Activated T-cell treated with anti-CD3 and anti-CD28 coated beads, Interleukin-2, amount 50 U/mL, for 4 hours (primary cell): Measurements from ENCODE around the gene CDYL2. TPM values are rescaled to one million over a fixed set of nuclear protein-coding genes. Genes with fewer than 3 reads are reported as not detected.

ENCODE experiments used
- ATAC-seq, 2 donors: fragments of 200-7000 bp; cut with Tn5 transposase; one replicate each; pipeline ENCODE4 v1.10.0; 2021
- DNase-seq: peaks from one replicate; pipeline ENCODE4 v3.0.0-alpha.2; 2020
- H3K27me3 Mint-ChIP-seq: one replicate; pipeline ENCODE4 v1.8.0; 2021; ENCODE audit warnings: low read depth, mixed read lengths
- H3K36me3 Mint-ChIP-seq: one replicate; pipeline ENCODE4 v1.8.0; 2022; ENCODE audit warnings: mixed read lengths; ENCODE audit not compliant: insufficient read depth
- H3K4me1 Mint-ChIP-seq: one replicate; pipeline ENCODE4 v1.8.0; 2021; ENCODE audit warnings: low read depth, mixed read lengths
- H3K4me3 Mint-ChIP-seq: one replicate; pipeline ENCODE4 v1.8.0; 2021; ENCODE audit warnings: mild to moderate bottlenecking, moderate library complexity, mixed read lengths
- H3K9me3 Mint-ChIP-seq: one replicate; pipeline ENCODE4 v1.8.0; 2021; ENCODE audit warnings: mixed read lengths
- total RNA-seq, 3 donors: library from RNA; stranded (reverse); gene quantifications; one replicate each; pipeline ENCODE4 v1.2.1, GENCODE V29; 2021

CDYL2 gene
- total RNA-seq, 3 donors from 2014 or later, result 15.3 to 19.8 (median 15.6) TPM

DNA sequence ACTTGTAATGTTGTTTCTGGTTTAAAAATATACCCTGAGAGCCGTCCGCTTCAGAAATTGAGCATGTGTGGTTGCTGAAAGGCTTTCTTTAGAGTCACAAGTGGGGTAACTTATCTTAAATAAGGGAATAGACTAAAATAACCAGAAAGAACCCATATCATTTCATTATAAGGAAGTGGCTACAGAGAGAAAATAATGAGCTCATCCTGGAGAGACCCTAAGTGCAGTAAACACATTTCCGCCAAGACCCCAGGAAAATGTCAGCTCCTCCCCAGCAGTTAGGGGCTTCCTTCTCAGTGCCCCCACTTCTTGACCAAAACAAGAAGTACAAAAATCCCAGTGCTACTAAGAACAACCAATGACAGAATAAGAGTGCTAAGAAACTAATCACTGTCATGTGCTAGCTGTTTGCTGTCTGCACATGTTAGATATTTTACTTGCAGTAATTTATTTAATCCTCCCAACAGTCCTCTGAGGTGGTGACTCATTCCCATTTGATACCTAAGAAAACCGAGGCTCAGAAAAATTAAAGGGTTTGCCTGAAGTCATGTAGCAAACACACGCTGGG, 83.5 kb downstream of the CDYL2 start:
- no peaks in the 10 kb centered on the region for H3K27me3 Mint-ChIP-seq
- H3K36me3 Mint-ChIP-seq, result peaks cover 4% of the 10 kb centered on the region
- peaks cover 6% of the 10 kb centered on the region for H3K9me3 Mint-ChIP-seq
- DNase-seq (no peak), ATAC-seq (no peak)
- H3K4me1 Mint-ChIP-seq, result peaks cover 30% of the 10 kb centered on the region
- no peak overlapping the region for H3K4me3 Mint-ChIP-seq

DNA sequence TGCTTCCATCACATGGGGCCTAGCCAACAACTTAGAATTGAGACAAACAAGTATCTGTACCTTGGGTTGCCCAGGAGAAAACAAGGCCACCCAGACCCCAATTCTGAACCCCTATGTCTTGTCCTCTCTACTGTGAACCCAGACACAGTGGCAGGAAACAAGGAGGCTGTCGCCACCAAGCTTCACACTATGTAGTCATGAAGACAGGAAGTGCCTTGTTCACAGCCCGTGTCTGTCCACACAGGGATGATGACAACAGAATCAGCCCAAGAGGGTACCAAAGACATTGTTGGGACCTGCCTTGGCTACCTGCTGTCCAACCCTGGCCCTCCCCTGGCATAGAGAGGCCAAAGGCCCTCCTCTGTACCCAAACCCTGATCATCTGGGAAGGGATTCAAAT, 84.8 kb downstream of the CDYL2 start:
- Mint-ChIP-seq H3K36me3 (peaks cover 4% of the 10 kb centered on the region), H3K27me3 (no peaks in the 10 kb centered on the region), H3K4me1 (peaks cover 21% of the 10 kb centered on the region), H3K4me3 (no peak overlapping the region), H3K9me3 (peaks cover 6% of the 10 kb centered on the region)
- ATAC-seq (no peak), DNase-seq (no peak)

DNA sequence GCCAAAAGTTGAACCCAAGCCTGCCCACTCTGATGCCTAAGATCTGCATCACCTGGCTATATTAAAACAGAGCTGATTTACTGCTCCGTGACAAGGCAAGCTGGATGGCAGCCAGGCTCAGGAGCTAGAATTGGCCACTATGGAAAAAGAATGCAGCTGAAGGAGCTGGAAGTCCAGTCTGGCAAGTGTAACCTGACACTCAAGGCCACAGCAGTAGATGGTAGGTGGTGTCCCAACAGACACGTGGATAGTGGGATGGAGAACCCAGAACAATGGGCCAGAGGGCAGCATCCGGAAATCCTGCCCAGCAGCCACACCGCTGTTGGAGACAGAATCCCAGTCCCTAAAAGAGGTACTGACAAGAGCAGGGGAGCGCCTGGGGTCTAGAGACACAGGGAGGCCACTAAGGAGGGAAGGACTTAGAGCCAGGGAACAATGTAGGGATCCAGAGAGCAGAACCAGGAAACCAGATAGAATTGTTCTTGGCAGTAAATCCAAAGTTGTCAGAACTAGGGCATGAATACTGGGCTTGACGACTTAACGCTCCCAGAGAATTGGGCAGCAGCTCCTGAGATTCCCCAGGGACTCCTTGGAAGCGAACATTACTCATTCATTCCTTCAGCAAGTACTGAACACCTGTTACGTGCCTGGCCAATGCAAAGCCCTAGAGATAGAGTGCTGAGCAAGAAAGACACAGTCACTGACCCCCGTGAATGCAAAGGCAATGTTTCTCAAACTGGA, 85.7 kb downstream of the CDYL2 start:
- H3K4me1 Mint-ChIP-seq, result peaks cover 19% of the 10 kb centered on the region
- peaks cover 6% of the 10 kb centered on the region for H3K9me3 Mint-ChIP-seq
- H3K4me3 Mint-ChIP-seq, result no peak overlapping the region
- no peak for DNase-seq
- H3K27me3 Mint-ChIP-seq, result no peaks in the 10 kb centered on the region
- no peak for ATAC-seq
- H3K36me3 Mint-ChIP-seq, result peaks cover 7% of the 10 kb centered on the region

DNA sequence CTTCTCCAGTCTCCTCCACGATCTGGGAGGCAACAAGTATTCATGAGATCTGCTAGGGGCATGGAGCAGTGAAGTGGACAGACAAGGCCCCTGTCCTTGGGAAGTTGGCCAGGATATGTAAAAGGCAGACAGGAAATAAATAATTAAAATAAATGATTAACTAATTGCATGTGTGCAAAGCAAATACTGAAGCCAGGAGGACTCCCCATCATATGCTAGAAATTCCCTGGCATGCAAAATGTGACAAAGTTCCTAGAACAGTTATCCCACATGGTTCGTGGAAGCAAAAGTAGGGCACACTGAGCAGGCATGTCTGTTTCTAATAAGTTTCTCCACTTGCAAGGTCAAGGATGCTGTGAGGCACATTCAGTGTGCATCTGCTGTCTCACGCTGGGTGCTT, 86.8 kb downstream of the CDYL2 start:
- Mint-ChIP-seq H3K4me3 (no peak overlapping the region), H3K36me3 (peaks cover 7% of the 10 kb centered on the region), H3K9me3 (peaks cover 4% of the 10 kb centered on the region), H3K4me1 (peaks cover 18% of the 10 kb centered on the region), H3K27me3 (no peaks in the 10 kb centered on the region)
- DNase-seq (no peak), ATAC-seq (no peak)

DNA sequence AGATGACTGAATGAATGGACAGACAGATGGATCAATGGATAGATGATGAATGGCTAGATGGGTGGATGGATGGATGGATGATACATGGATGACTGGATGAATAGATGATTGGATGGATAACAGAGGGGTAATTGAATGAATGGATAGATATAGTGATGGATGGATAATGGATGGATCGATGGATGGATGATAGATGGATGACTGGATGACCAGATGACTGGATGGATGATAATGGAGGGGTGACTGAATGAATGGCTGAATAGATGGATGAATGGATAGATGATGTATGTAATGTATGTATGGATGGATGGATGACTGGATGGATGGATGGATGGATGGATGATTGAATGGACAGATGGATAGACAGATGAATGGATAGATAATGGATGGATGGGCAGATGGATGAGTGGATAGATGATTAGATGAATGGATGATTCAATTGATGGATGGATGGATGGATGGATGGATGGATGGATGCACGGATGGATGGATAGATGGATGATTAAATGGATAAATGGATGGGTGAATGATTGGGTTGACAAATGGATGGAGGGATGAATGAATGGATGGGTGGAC, 87.7 kb downstream of the CDYL2 start:
- no peak for ATAC-seq
- no peak overlapping the region for H3K4me3 Mint-ChIP-seq
- peaks cover 5% of the 10 kb centered on the region for H3K36me3 Mint-ChIP-seq
- peaks cover 15% of the 10 kb centered on the region for H3K4me1 Mint-ChIP-seq
- no peaks in the 10 kb centered on the region for H3K27me3 Mint-ChIP-seq
- DNase-seq, result no peak
- H3K9me3 Mint-ChIP-seq, result no peaks in the 10 kb centered on the region

DNA sequence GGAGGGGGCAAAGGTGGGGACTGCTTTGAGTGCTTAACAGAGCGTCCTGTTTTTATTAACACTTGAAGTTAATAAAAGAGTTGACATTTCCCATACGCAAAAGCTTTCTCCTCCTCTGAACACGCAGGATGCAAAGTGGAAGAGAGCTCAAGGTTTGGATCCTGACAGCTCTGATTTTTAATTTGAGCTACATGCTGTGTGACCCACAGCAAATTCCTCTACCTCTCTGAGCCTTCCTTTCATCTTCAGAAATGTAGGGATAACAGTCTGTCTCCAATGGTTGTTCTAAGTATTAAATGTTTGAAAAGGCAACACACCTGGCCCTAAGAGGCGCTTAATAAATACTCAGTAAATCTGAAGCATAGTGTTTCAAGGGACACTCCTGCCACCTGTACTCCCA, 93.0 kb downstream of the CDYL2 start:
- DNase-seq (no peak), ATAC-seq (no peak)
- H3K36me3 Mint-ChIP-seq, result peaks cover 8% of the 10 kb centered on the region
- H3K4me3 Mint-ChIP-seq, result no peak overlapping the region
- H3K27me3 Mint-ChIP-seq, result no peaks in the 10 kb centered on the region
- no peaks in the 10 kb centered on the region for H3K9me3 Mint-ChIP-seq
- H3K4me1 Mint-ChIP-seq, result no peaks in the 10 kb centered on the region

DNA sequence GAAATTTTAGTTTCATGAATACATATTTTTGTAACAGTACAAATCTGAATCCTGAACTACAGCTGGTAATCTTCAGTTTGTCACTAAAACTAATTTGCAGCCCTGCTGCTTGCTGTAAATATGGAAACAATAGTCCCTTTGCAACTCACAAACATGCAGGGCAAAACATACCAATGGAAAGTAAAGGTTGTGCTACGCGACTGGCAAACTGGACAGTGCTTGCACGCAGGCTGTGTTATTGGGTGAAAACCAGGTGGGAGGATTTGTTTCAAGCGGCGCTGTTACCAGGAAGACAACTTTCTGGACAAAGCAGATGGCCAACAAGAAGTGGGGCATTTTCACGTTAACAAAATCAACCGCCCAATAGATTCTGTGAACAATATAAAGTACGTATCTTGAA, 93.5 kb downstream of the CDYL2 start:
- H3K9me3 Mint-ChIP-seq, result no peaks in the 10 kb centered on the region
- DNase-seq (no peak), ATAC-seq (no peak)
- H3K27me3 Mint-ChIP-seq, result no peaks in the 10 kb centered on the region
- peaks cover 8% of the 10 kb centered on the region for H3K36me3 Mint-ChIP-seq
- H3K4me3 Mint-ChIP-seq, result no peak overlapping the region
- H3K4me1 Mint-ChIP-seq, result no peaks in the 10 kb centered on the region

DNA sequence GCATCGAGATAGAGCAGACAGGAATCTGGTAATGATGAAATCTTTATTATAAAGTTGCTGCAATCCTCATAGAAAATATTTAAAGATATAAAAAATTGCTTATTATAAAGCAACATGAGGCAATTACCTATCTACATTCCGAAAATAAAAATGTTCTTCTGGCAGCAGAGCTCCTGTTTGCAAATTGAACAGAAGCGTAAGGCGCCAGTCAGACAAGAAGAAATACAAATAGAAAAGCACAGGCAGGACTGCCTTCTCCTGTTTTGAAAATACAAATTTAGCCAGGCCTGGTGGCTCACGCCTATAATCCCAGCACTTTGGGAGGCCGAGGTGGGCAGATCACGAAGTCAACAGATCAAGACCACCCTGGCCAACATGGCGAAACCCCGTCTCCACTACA, 95.6 kb downstream of the CDYL2 start:
- Mint-ChIP-seq H3K36me3 (peaks cover 5% of the 10 kb centered on the region), H3K9me3 (no peaks in the 10 kb centered on the region), H3K4me1 (no peaks in the 10 kb centered on the region), H3K27me3 (no peaks in the 10 kb centered on the region), H3K4me3 (no peak overlapping the region)
- DNase-seq (no peak), ATAC-seq (no peak)

DNA sequence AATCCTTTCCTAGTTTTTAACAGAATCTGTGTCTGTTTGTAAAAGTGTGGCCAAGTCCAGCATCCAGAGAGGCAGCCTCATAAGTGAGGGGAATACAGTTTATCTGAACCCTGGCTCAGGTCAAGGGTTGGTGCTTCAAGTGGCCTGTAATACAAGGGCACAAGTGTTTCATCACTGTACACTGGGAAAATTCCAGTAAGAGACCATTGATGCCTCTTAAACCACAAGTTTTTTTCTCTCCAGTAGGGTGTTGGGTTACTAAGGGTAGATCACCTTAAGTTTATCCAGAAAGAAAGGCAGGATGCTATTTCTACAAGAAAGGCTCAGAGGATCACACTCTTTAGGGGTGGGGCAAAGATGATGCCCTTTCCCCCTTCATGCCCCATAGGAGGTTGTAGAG, 96.7 kb downstream of the CDYL2 start:
- H3K4me3 Mint-ChIP-seq, result no peak overlapping the region
- H3K27me3 Mint-ChIP-seq, result no peaks in the 10 kb centered on the region
- DNase-seq, result no peak
- no peaks in the 10 kb centered on the region for H3K9me3 Mint-ChIP-seq
- no peak for ATAC-seq
- H3K36me3 Mint-ChIP-seq, result peaks cover 2% of the 10 kb centered on the region
- H3K4me1 Mint-ChIP-seq, result no peaks in the 10 kb centered on the region

DNA sequence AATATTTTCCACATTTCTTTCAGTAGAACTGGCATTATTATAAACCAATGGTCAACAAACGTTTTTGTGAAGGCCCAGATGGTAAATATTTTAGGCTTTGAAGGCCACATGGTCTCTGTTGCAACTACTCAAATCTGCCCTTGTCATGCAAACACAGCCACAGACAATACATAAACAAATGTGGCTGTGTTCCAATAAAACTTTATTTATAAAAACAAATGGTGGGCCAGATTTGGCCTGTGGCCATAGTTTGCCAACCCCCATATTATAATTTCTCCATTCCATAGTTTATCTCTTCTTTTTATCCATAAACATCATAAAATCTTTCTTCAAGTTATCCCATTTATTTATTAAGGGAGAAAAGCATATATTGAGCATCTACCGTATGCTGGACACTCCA, 98.8 kb downstream of the CDYL2 start:
- no peak for ATAC-seq
- Mint-ChIP-seq H3K4me3 (no peak overlapping the region), H3K27me3 (no peaks in the 10 kb centered on the region), H3K9me3 (no peaks in the 10 kb centered on the region), H3K36me3 (peaks cover 2% of the 10 kb centered on the region), H3K4me1 (peaks cover 9% of the 10 kb centered on the region)
- DNase-seq, result no peak

DNA sequence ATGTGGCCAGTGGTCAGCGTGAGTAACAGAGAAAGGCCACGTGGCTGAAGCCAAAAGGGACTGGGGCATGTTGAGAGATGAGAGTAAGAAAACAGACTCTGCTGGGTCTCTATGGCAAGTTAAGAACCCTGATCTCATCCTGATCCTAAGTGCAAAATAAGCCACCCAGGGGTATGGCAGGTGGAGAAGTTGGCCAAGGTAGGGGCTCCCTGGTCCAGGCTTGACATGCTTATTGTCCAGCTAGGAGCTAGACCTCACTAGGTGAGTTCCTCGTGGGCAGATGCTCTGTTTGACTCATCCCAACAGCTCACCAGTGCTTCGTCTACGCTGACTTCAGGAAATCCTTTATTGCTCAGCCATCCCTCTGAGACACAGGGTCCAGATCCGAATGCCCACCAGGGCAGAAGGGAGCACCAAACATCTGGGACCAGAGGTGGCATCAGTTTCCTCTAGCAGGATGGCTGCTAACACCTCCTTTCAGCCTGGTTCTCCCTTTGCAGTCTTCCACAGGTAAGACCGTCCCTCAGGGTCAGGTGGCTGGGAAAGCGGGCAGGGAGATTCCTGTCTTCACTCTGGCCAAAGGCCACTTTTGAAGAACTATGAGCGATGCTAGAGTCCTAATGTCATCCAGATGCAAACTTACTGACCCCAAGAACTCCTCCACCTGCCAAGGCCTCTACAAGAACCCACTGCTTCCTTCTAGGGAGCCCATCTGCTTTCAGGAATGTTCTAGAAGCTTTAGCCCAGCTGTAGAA, 99.5 kb downstream of the CDYL2 start:
- ATAC-seq, result no peak
- Mint-ChIP-seq H3K4me1 (peaks cover 13% of the 10 kb centered on the region), H3K4me3 (no peak overlapping the region), H3K27me3 (no peaks in the 10 kb centered on the region), H3K9me3 (no peaks in the 10 kb centered on the region), H3K36me3 (peaks cover 2% of the 10 kb centered on the region)
- no peak for DNase-seq

DNA sequence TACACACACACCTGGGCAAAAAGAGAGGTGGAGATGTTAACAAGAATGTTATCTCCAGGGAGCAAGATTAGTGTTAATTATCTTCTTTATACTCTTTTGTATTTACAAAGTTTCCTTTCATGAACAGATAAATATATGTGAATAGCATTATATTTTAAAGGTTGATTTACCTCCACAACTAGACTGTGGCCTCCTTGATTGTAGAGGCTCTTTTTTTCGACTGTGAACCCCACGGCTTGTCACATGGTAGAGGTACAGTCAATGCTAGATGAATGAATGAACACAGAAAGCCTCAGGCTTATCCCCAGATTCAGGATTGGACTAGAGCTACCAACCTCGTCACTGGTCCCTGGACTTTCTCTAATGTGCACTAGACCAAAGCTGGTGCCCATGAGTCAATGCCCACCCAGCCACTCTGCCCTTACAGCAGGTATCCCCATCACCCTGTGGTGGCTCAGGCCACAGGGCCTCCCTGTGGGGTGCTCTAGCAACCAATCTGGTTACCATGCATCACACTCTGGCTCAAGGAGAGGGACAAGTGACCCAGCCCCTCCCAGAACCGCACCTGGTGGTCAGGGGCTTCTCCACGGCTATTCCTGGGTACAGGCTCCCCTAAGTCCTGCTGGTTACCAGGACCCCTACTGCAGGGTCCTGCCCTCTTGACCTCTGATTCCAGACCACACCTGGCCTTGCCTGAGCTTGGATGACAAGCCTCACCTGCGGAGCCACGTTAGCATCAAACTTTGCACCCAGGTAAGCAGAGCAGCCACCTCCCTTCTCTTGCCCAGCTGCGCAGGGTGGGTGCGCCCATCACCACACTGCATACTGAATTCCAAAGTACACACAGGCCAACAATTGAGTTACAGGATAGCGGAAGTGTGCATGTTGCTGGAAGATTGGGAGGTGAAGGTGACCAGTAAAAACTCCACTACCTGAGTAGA, 101.0 kb downstream of the CDYL2 start:
- DNase-seq (no peak), ATAC-seq (no peak)
- H3K4me1 Mint-ChIP-seq, result peaks cover 18% of the 10 kb centered on the region
- H3K9me3 Mint-ChIP-seq, result no peaks in the 10 kb centered on the region
- no peak overlapping the region for H3K4me3 Mint-ChIP-seq
- H3K27me3 Mint-ChIP-seq, result no peaks in the 10 kb centered on the region
- H3K36me3 Mint-ChIP-seq, result peaks cover 2% of the 10 kb centered on the region

DNA sequence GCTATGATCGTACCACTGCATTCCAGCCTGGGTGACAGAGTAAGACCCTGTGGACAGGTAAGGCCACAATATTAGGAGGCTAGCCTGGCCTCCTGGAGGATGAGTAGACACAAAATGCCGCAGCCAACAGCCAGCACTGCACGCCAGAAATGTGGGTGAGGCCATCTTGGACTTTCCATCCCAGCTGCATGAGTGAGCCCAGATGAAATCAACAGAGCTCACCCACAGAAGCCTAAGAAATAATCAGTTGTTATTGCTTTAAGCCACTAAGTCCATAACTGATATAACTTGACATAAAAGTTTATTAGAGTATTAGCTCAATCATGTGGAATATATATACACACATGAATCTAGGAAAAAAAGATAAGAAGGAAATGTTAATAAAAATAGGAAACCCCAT, 101.7 kb downstream of the CDYL2 start:
- H3K4me3 Mint-ChIP-seq, result no peak overlapping the region
- H3K27me3 Mint-ChIP-seq, result no peaks in the 10 kb centered on the region
- peaks cover 2% of the 10 kb centered on the region for H3K36me3 Mint-ChIP-seq
- H3K9me3 Mint-ChIP-seq, result no peaks in the 10 kb centered on the region
- no peak for ATAC-seq
- no peak for DNase-seq
- peaks cover 23% of the 10 kb centered on the region for H3K4me1 Mint-ChIP-seq

DNA sequence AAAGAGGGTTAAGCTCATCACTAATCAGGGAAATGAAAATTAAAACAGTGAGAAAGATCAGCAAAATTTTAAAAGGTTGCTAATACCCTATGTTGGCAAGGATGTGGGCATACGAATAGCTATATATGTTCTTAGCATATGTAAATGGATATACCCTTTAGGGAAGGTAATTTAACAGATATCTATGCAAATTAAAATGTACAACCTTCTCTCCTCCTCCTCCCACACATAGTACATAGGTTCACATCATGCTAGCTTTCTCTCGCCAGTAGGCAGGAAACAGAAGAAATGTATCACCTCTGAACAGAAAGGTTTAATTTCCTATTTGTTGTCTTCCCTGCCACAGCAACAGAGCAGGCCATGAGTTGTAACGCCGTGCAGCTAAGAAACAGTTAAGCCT, 103.8 kb downstream of the CDYL2 start:
- H3K4me3 Mint-ChIP-seq, result no peak overlapping the region
- H3K4me1 Mint-ChIP-seq, result peaks cover 27% of the 10 kb centered on the region
- H3K9me3 Mint-ChIP-seq, result no peaks in the 10 kb centered on the region
- H3K27me3 Mint-ChIP-seq, result no peaks in the 10 kb centered on the region
- no peak for DNase-seq
- H3K36me3 Mint-ChIP-seq, result no peaks in the 10 kb centered on the region
- no peak for ATAC-seq
